ENCODE data around the gene EID1.
"Not testable (repeated sequence)": the region's sequence is repeated elsewhere in the genome, so short reads cannot be mapped to it uniquely, and the experiment has no call there.

The EID1 gene

DNA sequence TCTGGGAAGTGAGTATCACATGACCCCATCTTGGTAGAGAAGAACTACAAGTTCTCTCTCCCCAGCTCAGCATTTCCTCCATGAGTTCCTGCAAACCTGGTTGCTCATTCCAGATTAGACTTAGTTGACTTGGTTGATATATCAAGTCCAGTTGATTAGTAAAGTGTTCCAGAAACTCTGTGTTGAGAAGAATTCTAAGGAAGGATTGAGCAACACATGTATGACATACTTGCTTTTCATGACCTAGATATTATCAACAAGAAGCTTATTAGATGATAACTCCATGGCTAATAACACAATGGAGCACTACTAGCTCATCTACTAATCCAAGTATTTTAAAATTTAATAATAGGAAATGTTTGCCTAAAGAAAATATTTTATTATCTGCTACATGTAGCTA, 6.4 kb upstream of the EID1 start:
- DNase-seq = no peak

GRCh38 chr15:48872632-48873031, 5.3 kb upstream of the EID1 start:
- DNase-seq = no peak

GRCh38 chr15:48875241-48875960, 2.5 kb upstream of the EID1 start:
- no peak for DNase-seq

DNA sequence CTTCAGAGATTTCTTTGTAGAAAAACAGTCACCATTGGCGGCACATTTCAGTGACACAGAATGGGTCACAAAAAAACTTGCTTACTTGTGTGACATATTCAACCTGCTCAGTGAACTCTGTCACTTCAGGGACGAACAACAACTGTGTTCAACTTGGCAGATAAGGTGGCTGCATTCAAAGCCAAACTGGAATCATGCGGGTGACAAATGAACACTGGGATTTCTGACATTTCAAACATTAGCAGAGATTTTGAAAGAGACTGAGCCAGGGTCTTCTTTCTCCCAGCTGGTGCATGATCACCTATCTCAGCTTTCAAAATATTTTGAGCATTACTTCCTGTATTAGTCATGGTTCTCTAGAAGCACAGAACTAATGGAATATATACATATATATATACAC, 1.9 kb upstream of the EID1 start:
- DNase-seq = no peak

GRCh38 chr15:48880070-48880634, 2.2 kb downstream of the EID1 start:
- DNase-seq = no peak

GRCh38 chr15:48883699-48884098, 5.8 kb downstream of the EID1 start:
- no peak for DNase-seq

DNA sequence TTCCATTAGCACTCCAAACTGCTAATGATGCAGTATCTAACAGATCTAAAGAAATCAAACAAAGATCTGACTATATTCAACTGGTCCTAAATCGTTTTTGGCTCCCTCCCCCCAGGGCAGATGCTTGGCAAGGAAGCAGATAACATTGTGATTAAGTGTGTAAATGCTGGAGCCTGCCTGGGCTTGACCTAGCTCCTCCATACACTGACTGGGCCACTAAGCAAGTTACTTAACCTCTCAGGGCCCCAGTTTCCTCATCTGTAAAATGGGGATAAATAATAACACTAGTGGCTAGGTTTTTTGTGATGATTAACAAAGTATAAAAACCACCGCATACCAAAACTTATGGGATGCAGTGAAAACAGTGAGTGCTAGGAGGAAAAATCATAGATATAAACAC, 9.2 kb downstream of the EID1 start:
- DNase-seq = no peak

DNA sequence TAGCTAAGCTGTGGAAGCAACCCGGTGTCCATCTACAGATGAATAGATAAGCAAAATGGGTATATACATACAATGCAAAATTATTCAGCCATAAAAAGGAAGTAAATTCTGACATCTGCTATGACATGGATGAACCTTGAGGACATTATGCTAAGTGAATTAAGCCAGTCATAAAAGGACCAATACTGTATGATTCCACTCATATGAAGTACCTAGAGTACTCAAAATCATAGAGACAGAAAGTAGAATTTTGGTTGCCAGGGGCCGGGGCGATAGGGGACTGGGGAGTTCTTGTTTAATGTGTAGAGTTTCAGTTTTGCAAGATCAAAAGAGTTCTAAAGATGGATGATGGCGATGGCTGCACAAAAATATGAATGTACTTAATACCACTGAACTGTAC, 10.3 kb downstream of the EID1 start:
- no peak for DNase-seq

- DNase-seq = no peak
These were observed 10.9 kb downstream of the EID1 start for GRCh38 chr15:48888836-48889235.

GRCh38 chr15:48889925-48890324, 12.0 kb downstream of the EID1 start:
- DNase-seq = no peak

GRCh38 chr15:48890375-48890972, 12.5 kb downstream of the EID1 start:
- no peak for DNase-seq

GRCh38 chr15:48891232-48891765, 13.4 kb downstream of the EID1 start:
- no peak for DNase-seq

- no peak for DNase-seq
These were observed 15.4 kb downstream of the EID1 start for GRCh38 chr15:48893311-48893710.

DNA sequence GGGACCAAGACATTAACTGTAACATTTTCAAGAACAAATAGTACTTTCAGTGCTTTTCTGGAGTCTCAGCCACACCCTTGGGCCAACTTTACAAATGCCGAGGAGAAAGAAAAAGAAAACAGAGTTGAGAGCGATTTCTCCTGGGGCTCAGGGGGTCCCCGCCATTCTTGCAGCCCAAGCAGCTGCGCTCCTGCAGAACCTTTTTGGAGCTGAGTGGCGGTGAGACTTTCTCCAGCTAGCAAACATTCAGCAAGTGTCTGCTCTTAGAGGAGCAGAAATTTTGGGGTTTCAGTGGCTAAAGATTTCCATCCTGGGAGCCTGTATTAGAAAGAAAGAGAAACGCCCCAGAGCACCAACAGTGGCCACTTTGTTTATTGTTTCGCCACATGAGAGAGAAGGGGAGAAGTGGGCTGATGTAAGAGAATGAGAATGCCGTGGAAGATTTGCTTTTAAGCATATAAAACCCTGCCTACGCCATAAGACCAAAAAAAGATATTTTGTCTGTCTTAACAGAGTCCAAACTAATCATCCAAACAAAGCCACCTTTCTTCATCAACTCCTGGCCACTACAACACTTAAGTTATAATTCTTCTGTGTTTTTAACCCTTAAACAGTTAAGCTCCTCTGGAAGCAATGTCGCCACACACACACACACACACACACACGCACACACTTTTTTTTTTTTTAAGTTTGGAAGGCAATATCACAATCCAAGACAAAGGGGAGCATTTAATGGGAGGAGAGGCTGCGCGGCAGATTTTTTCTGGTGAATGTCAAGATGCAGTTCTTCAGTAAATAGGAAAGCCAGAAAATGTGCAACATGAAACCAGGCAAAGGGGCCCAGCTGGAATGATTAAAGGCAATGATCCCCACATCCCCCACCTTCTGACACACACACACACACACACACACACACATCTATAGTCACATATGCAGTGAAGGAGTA, 19.2 kb downstream of the EID1 start:
- no peak for DNase-seq

DNA sequence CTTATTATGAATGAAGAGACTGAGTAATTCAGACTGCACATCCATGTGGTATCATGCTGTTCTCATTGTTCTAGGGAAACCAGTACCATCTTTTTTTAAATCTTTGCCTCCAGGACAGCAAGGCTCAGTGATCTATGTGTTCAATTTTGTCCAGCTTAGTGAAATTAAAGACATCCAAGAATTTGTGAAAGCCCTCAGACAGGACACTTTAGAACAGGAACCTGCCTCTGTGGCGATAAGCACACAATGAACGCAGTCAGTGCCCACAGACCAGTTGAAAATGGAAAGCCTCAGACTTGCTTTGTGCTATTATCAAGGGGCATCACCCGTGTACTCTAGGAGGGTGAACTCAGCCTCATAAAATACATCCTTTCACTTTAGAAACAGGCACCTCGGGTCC, 20.1 kb downstream of the EID1 start:
- no peak for DNase-seq

GRCh38 chr15:48898446-48898845, 20.5 kb downstream of the EID1 start:
- no peak for DNase-seq

DNA sequence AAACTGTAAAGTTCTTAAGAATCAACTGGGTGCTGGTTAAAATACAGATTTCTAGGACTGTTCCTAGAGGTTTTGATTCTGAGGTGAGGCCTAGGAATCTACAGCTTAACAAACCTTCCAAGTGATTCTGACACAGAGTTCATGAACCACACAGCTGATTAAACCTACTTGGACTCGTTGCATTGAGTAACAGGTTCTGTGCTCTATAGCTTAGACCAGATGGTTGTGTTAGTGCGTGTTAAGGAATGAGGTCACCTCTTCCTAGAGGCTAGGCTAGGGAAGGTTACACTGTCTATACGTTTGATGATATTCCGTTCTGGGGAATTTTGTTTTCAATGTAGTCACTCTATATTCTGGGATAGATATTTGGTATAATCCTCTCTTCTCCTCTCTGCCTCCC, 21.9 kb downstream of the EID1 start:
- no peak for DNase-seq

DNA sequence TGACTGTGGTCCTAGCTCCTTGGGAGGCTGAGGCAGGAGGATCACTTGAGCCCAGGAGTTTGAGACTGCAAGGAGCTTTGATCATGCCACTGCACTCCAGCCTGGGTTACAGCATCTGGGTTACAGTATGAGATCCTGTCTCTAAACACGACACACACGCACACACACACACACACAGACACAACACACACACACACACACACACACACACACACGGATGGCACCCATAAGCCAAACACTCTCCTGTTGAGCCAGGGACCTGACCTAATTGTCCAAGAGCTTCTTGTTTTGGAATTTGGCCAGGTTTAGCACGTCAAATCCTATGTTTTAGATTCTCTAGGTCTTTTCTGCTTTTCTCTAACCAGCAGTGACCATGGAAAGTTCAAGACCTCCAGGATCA, 26.8 kb downstream of the EID1 start:
- DNase-seq = no peak

DNA sequence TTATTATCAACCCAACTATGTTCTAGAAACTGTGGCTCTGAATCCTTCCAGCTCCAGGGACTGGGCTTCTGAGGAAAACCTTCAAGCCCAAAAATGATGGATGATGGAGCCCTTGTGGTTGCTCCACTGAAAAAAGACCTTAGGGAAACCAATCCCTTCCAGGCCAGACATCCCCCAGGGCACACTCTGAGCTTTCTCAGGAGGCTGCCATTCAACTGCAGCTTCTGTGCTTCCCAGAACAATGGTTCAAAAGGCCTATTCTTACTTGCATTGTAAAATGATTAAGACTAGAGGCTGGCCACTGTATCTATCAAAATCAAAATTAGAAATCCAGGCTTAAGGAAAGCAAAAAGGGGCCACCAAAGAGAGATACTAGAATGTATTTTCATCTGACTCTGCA, 27.3 kb downstream of the EID1 start:
- no peak for DNase-seq

DNA sequence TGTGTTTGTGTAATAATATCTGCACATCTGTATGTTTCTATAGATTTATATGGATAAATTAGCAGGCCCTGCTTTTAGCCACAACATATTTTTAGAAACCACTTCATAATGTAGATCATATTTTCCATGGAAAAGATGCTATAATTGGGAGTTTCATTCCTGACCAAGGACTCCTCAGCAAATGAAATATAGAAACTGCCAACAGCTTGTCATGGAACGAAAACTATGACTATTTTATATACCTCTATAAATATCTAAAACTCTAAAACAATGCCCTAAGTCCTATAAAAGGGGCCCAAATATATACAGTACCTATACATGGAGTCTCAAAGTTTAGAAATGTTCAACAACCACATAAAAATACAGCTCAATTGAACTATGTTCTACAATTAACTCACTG, 27.9 kb downstream of the EID1 start:
- no peak for DNase-seq

GRCh38 chr15:48909313-48909712, 31.4 kb downstream of the EID1 start:
- not testable (repeated sequence) for DNase-seq

DNA sequence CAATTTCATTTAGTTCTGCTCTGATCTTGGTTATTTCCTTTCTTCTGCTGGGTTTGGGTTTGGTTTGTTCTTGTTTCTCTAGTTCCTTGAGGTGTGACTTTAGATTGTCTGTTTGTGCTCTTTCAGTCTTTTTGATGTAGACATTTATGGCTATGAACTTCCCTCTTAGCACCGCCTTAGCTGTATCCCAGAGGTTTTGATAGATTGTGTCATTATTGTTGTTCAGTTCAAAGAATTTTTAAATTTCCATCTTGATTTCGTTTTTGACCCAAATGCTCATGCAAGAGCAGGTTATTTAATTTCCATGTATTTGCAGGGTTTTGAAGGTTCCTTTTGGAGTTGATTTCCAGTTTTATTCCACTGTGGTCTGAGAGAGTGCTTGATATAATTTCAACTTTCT, 32.6 kb downstream of the EID1 start:
- DNase-seq = not testable (repeated sequence)

GRCh38 chr15:48913141-48913540, 35.2 kb downstream of the EID1 start:
- no peak for DNase-seq
